Naive thymus-derived CD4-positive, alpha-beta T cell (primary cell): ENCODE results near the gene PAX6. TPM values are rescaled to one million over a fixed set of nuclear protein-coding genes. Genes with fewer than 3 reads are reported as not detected.

Experiments
- ATAC-seq: fragments of 150-1000 bp; cut with Tn5 transposase; 2 replicates; pipeline ENCODE4 v1.10.0; 2021; ENCODE audit warnings: mild to moderate bottlenecking, moderate library complexity
- CTCF ChIA-PET: fragments of 350-600 bp; sonication (Branson Sonifier 250); formaldehyde crosslinking; loops from one replicate; lab custom pipeline; 2021; ENCODE audit warnings: antibody characterized with exemption; lab: Charles Lee
- POLR2A ChIA-PET: fragments of 350-600 bp; sonication (Branson Sonifier 250); formaldehyde crosslinking; loops from one replicate; lab custom pipeline; 2021; ENCODE audit warnings: antibody characterized with exemption, inconsistent platforms; lab: Charles Lee
- DNase-seq, 9 donors: peaks; one replicate each; pipeline versions ENCODE4 v3.0.0 to v3.0.0-alpha.2; 2020 to 2022; ENCODE audit warnings: mixed read lengths in 1 of 9
- H3K27ac ChIP-seq: one replicate; pipeline ENCODE4 v1.7.0; 2013; ENCODE audit warnings: mild to moderate bottlenecking, low read depth, low read length, moderate library complexity
- H3K27me3 ChIP-seq, 2 donors: one replicate each; pipeline ENCODE4 v1.7.0; 2013; ENCODE audit warnings: low read length in 2 of 2, mild to moderate bottlenecking in 2 of 2, moderate library complexity in 2 of 2; ENCODE audit not compliant: control insufficient read depth in 2 of 2, insufficient read depth in 2 of 2
- H3K36me3 ChIP-seq, 3 experiments: 1 replicate in 2 of 3; 2 replicates in 1 of 3; pipeline ENCODE4 v1.7.0; 2013; ENCODE audit warnings: low read length in 3 of 3, mild to moderate bottlenecking in 3 of 3, moderate library complexity in 1 of 3; ENCODE audit not compliant: insufficient read depth in 3 of 3, control insufficient read depth in 2 of 3
- H3K4me1 ChIP-seq, 2 donors: one replicate each; pipeline ENCODE4 v1.7.0; 2013; ENCODE audit warnings: low read length in 2 of 2, mild to moderate bottlenecking in 2 of 2, moderate library complexity in 1 of 2; ENCODE audit not compliant: control insufficient read depth in 2 of 2, insufficient read depth in 2 of 2
- H3K4me3 ChIP-seq: 2 replicates; pipeline ENCODE4 v1.7.0; 2013; ENCODE audit warnings: mild to moderate bottlenecking, low read length
- H3K9me3 ChIP-seq, 3 experiments: 1 replicate in 2 of 3; 2 replicates in 1 of 3; pipeline ENCODE4 v1.7.0; 2013; ENCODE audit warnings: low read length in 3 of 3; ENCODE audit not compliant: control insufficient read depth in 2 of 3
- H3K27ac Mint-ChIP-seq, 9 donors: one replicate each; pipeline ENCODE4 v1.8.0; 2020 to 2022; ENCODE audit warnings: mixed read lengths in 9 of 9, mild to moderate bottlenecking in 8 of 9, moderate library complexity in 5 of 9, inconsistent platforms in 2 of 9
- H3K27me3 Mint-ChIP-seq, 5 donors: one replicate each; pipeline ENCODE4 v1.8.0; 2021 to 2022; ENCODE audit warnings: mixed read lengths in 5 of 5, mild to moderate bottlenecking in 1 of 5
- H3K36me3 Mint-ChIP-seq, 5 donors: one replicate each; pipeline ENCODE4 v1.8.0; 2020 to 2022; ENCODE audit warnings: mixed read lengths in 5 of 5, mild to moderate bottlenecking in 3 of 5, inconsistent platforms in 1 of 5
- H3K4me1 Mint-ChIP-seq, 7 donors: one replicate each; pipeline ENCODE4 v1.8.0; 2020 to 2022; ENCODE audit warnings: mixed read lengths in 7 of 7, mild to moderate bottlenecking in 3 of 7, inconsistent platforms in 1 of 7
- H3K4me3 Mint-ChIP-seq, 10 donors: one replicate each; pipeline ENCODE4 v1.8.0; 2020 to 2022; ENCODE audit warnings: mild to moderate bottlenecking in 10 of 10, mixed read lengths in 10 of 10, moderate library complexity in 6 of 10, inconsistent platforms in 2 of 10
- H3K9me3 Mint-ChIP-seq, 11 donors: one replicate each; pipeline ENCODE4 v1.8.0; 2020 to 2022; ENCODE audit warnings: mixed read lengths in 11 of 11, mild to moderate bottlenecking in 4 of 11, inconsistent platforms in 1 of 11, moderate library complexity in 1 of 11
- intact Hi-C, 2 donors: fragments of 100-400 bp; cut with micrococcal nuclease; formaldehyde crosslinking; loops; one replicate each; pipeline ENCODE4 v1.15.1; 2023
- polyA plus RNA-seq, 2 donors: library from polyadenylated mRNA; unstranded; fragments of 300-500 nt; fragmentation: Illumina TruSeq; gene quantifications; one replicate each; pipeline ENCODE4 v1.2.3, GENCODE V29; 2021
- total RNA-seq, 6 experiments: library from RNA in 5 of 6; stranded (reverse) in 5 of 6; gene quantifications; 1 replicate in 5 of 6; 2 replicates in 1 of 6; pipeline ENCODE4 v1.2.3 and lab custom pipeline; 2021 to 2026

The PAX6 gene
- total and polyA plus RNA-seq, 7 experiments from 2014 or later, result not detected

DNA sequence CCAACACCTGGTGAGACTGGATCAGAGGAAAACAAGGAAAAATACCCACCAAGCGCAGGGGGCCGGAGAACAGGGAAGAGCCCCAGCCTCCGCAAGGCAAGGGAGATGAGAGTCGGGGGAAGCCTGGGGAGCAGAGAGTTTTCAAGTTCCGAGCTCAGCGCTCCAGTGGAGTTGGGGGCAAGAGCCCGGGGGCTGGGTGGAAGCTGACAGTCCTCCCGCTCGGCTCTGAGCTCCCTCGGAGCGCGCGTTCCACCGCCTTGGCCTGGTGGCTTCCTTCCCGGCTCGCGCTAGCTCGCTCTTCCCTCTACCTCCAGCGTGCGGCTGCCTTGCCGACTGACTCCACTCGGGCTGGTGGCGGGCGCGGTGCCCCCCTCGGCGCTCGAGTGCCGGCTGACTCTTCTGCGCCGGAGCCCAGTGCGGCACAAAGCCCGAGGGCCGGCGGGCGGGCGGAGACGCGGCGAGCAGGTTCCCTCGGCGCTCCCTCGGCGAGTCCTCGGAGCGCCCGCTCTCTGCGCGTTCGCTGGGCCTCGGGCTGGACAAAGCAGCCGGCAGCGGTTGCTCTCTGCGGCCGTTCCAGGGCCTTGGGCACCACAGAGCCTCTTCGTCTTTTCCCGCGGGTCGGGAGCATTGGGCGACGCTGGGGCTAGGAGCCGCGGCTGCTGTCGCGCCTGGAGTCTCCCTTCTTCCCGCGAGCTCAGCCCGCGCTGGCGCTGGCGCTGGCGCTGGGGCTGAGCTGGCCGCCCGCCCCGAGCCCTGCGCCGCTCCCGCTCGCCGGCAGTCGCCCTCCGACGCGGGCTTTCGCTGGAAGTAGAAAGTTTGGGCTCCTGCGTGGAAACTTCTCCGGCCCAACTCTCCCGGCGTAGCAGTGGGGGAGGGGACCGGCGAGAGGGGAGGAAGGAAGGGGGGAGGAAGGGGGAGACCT is 1.0 kb downstream of the PAX6 start:
- peaks cover 66 to 85% (median 71%) of the 10 kb centered on the region in 5 donors for H3K27me3 Mint-ChIP-seq
- no peak for DNase-seq
- intact Hi-C loops, result loop anchor here (10.0 kb wide), 3 partner anchors 325 to 445 kb away; partner anchors contain the start of genes DCDC1 (in 1 of the 2) and DNAJC24 (in 1 of the 2)

GRCh38 chr11:31809541-31809856 is 1.6 kb downstream of the PAX6 start:
- ATAC-seq (no peak), DNase-seq (no peak)
- Histone ChIP-seq H3K27me3 (peaks cover 13 to 70% of the 10 kb centered on the region in 2 donors), H3K9me3 (no peaks in the 10 kb centered on the region), H3K27ac (no peak overlapping the region), H3K4me3 (no peak overlapping the region), H3K36me3 (no peaks in the 10 kb centered on the region), H3K4me1 (peaks cover 15 to 34% of the 10 kb centered on the region in 2 donors)
- ChIA-PET POLR2A (no interaction called here), CTCF (no interaction called here)
- Mint-ChIP-seq H3K27ac (peak overlapping the region in 2 of 9 donors; percentile 11 to 82), H3K27me3 (peaks cover 66 to 83% (median 69%) of the 10 kb centered on the region in 5 donors), H3K36me3 (peaks cover 0 to 21% (median 7%) of the 10 kb centered on the region in 5 donors), H3K4me3 (peak overlapping the region; percentile 57 to 87 (median 76)), H3K9me3 (peaks cover 0 to 31% (median 6%) of the 10 kb centered on the region in 11 donors), H3K4me1 (peaks cover 22 to 63% (median 50%) of the 10 kb centered on the region in 7 donors)
- intact Hi-C loops, result no loop called here

More for the DNA sequence above, 1.0 kb downstream of the PAX6 start:
- H3K27me3 ChIP-seq, result peaks cover 14 to 65% of the 10 kb centered on the region in 2 donors
- H3K4me3 ChIP-seq, result peak overlapping the region; percentile 15
- Mint-ChIP-seq H3K4me1 (peaks cover 21 to 64% (median 52%) of the 10 kb centered on the region in 7 donors), H3K4me3 (peak overlapping the region; percentile 69 to 94 (median 82)), H3K36me3 (peaks cover 0 to 20% (median 7%) of the 10 kb centered on the region in 5 donors), H3K27ac (peak overlapping the region in 1 of 9 donors; percentile 82), H3K9me3 (peaks cover 0 to 27% (median 6%) of the 10 kb centered on the region in 11 donors)
- no peaks in the 10 kb centered on the region for H3K36me3 ChIP-seq
- POLR2A ChIA-PET, result no interaction called here
- no peaks in the 10 kb centered on the region for H3K9me3 ChIP-seq
- no peak for ATAC-seq
- CTCF ChIA-PET, result no interaction called here
- H3K27ac ChIP-seq, result no peak overlapping the region
- H3K4me1 ChIP-seq, result peaks cover 11 to 30% of the 10 kb centered on the region in 2 donors

DNA sequence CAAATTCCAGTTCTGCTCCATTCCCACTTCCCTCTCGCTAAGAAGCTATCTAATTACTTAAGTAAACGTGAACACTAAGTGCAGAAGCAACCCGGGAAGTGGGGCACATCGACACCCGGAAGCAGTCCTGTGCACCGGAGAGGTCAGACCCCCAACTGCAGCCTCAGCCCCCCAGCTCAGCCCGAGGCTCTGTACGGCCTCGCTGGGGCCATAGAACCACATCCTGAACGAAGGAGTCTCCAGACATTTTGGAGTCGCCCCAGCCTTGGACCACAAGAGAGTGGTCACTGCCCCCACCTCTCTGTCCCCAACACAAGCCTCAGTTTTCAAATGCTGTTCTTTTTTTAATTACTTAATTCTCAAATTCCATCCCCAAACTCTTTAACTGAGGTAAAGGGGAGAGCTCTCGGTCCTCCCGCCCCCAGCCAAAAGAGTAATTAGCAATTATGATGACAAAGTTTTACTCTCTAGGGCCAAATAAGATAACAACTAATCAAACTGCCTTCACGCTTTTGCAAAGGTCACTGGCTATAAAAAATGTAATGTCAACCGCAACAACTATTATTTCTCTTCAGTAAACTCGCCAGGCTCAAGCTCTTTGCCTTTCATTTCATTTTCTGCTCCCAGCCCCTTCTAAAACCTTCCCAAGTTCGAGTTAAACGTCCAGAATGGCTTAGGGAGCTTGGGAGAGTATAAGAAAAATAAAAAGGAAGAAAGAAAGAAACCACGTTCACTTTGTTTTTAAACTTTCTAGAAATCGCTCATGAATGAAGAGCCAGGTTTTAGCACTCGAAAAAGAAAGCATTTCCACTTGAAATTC is 2.2 kb downstream of the PAX6 start:
- H3K4me1 Mint-ChIP-seq, result peaks cover 28 to 64% (median 51%) of the 10 kb centered on the region in 7 donors
- H3K27ac Mint-ChIP-seq, result peak overlapping the region in 3 of 9 donors; percentile 11 to 82 (median 56)
- peaks cover 16 to 40% of the 10 kb centered on the region in 2 donors for H3K4me1 ChIP-seq
- H3K9me3 Mint-ChIP-seq, result peaks cover 0 to 36% (median 6%) of the 10 kb centered on the region in 11 donors
- H3K27me3 Mint-ChIP-seq, result peaks cover 68 to 85% (median 72%) of the 10 kb centered on the region in 5 donors
- H3K27me3 ChIP-seq, result peaks cover 13 to 72% of the 10 kb centered on the region in 2 donors
- no peaks in the 10 kb centered on the region for H3K36me3 ChIP-seq
- peaks cover 0 to 27% (median 10%) of the 10 kb centered on the region in 5 donors for H3K36me3 Mint-ChIP-seq
- DNase-seq (no peak), ATAC-seq (no peak)
- ChIA-PET POLR2A (no interaction called here), CTCF (no interaction called here)
- peak overlapping the region; percentile 57 to 87 (median 76) for H3K4me3 Mint-ChIP-seq
- no peak overlapping the region for H3K27ac ChIP-seq
- intact Hi-C loops, result no loop called here
- no peak overlapping the region for H3K4me3 ChIP-seq
- no peaks in the 10 kb centered on the region for H3K9me3 ChIP-seq

DNA sequence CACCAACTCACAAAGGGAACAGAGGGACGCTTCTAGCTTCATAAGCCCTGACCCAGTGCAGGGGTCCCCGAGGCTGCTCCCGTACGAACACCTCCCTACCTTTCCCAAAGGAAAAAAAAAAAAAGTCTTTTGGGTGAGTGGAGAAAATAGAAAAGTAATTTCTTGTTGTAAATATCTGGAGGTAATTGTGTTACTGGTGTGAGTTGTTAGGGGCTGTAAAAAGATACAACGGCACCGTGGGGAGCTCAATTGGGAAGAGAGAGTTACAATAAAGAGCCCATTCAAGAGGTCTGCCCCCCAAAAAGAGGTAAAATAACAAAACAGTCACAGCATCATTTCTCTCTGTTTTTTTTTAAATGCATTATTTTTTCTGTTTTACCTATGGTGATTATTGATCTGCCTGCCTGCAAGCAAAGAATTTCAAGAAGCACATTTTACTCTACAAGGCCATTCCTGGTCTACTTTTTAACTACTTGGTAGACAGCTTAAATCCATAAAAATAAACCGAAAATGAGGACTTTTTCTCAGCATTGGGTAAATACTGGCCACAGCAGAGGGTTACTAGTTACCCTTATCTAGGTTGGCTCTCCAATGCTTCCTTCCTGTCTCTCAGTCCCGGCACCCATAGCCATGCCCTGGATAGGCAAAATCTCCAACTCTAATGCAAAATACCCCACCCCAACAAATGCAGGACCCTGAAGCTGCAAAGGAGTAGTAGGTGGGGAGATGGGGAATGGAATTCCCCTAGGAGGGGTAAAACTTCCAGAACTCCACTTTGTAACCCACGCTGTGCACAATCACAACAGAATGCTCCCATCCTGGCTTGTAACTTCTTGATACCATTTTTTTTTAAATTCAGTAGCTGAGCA is 3.1 kb downstream of the PAX6 start:
- Mint-ChIP-seq H3K36me3 (peaks cover 0 to 31% (median 15%) of the 10 kb centered on the region in 5 donors), H3K27me3 (peaks cover 72 to 87% (median 77%) of the 10 kb centered on the region in 5 donors), H3K27ac (peak overlapping the region in 1 of 9 donors; percentile 56), H3K4me1 (peaks cover 35 to 66% (median 57%) of the 10 kb centered on the region in 7 donors), H3K4me3 (peak overlapping the region in 3 of 10 donors; percentile 9 to 16 (median 16)), H3K9me3 (peaks cover 0 to 44% (median 15%) of the 10 kb centered on the region in 11 donors)
- DNase-seq (no peak), ATAC-seq (no peak)
- Histone ChIP-seq H3K27me3 (peaks cover 18 to 74% of the 10 kb centered on the region in 2 donors), H3K27ac (no peak overlapping the region), H3K36me3 (no peaks in the 10 kb centered on the region), H3K9me3 (no peaks in the 10 kb centered on the region), H3K4me1 (peaks cover 16 to 44% of the 10 kb centered on the region in 2 donors), H3K4me3 (no peak overlapping the region)
- ChIA-PET CTCF (no interaction called here), POLR2A (no interaction called here)
- intact Hi-C loops, result no loop called here

GRCh38 chr11:31806928-31807798 is 4.0 kb downstream of the PAX6 start:
- Mint-ChIP-seq H3K27ac (peak overlapping the region in 2 of 9 donors; percentile 0 to 48), H3K4me3 (peak overlapping the region in 6 of 10 donors; percentile 0 to 37 (median 12)), H3K36me3 (peaks cover 0 to 31% (median 18%) of the 10 kb centered on the region in 5 donors), H3K4me1 (peaks cover 35 to 64% (median 55%) of the 10 kb centered on the region in 7 donors), H3K9me3 (peaks cover 4 to 47% (median 15%) of the 10 kb centered on the region in 11 donors), H3K27me3 (peaks cover 76 to 87% (median 80%) of the 10 kb centered on the region in 5 donors)
- DNase-seq, result no peak
- Histone ChIP-seq H3K4me1 (peaks cover 9 to 40% of the 10 kb centered on the region in 2 donors), H3K36me3 (no peaks in the 10 kb centered on the region), H3K27ac (no peak overlapping the region), H3K27me3 (peaks cover 18 to 69% of the 10 kb centered on the region in 2 donors), H3K9me3 (no peaks in the 10 kb centered on the region), H3K4me3 (no peak overlapping the region)
- ChIA-PET CTCF (no interaction called here), POLR2A (no interaction called here)
- ATAC-seq, result no peak
- intact Hi-C loops, result no loop called here
